HepG2 (cell line): ENCODE measurements around the gene DUSP5. TPM values are rescaled to one million over a fixed set of nuclear protein-coding genes. Genes with fewer than 3 reads are reported as not detected.

Experiments
- ATAC-seq: fragments of 200-7000 bp; cut with Tn5 transposase; 3 replicates; pipeline ENCODE4 v1.9.1; 2020; ENCODE audit warnings: mild to moderate bottlenecking, moderate library complexity
- BruUV-seq: library from RNA; stranded (reverse); fragments of 400-500 nt; replicated peaks from 2 replicates; lab custom pipeline; 2021; lab: Mats Ljungman, UMichigan
- CTCF ChIA-PET: fragments of 300-600 bp; formaldehyde crosslinking; extraction: SDS; loops from one replicate; lab custom pipeline; 2021; ENCODE audit warnings: low total read pairs, inconsistent platforms, low intra/inter-chr PET ratio; lab: Yijun Ruan, JAX
- POLR2A ChIA-PET: fragments of 350-600 bp; sonication (Branson Sonifier 250); formaldehyde crosslinking; loops from one replicate; lab custom pipeline; 2020; ENCODE audit warnings: antibody characterized with exemption, inconsistent platforms; lab: Yijun Ruan, JAX
- DNase-seq: peaks from one replicate; pipeline ENCODE4 v3.0.0-alpha.2; 2015; ENCODE audit warnings: low spot score
- FAIRE-seq: peaks from 3 replicates; lab custom pipeline; 2011; peaks lifted over from hg19 to GRCh38; lab: Jason Lieb, UNC
- H2AFZ ChIP-seq: one replicate; pipeline ENCODE4 v1.6.1; 2011; ENCODE audit warnings: low read length, inconsistent platforms
- H3K27ac ChIP-seq: fragments of 300-600 bp; 3 replicates; pipeline ENCODE4 v1.8.0; 2011; ENCODE audit warnings: mixed run types, mild to moderate bottlenecking, mixed read lengths, low read length, inconsistent platforms; ENCODE audit not compliant: insufficient read depth; ENCODE audit errors: extremely low read length
- H3K27me3 ChIP-seq, 2 experiments: fragments of 200-600 bp in 1 of 2; 2 replicates in 1 of 2; 3 replicates in 1 of 2; pipeline versions ENCODE4 v1.6.0 to v1.8.0; 2011; ENCODE audit warnings: low read length in 2 of 2, mild to moderate bottlenecking in 2 of 2, moderate library complexity in 2 of 2, inconsistent platforms in 1 of 2; ENCODE audit not compliant: insufficient read depth in 2 of 2, control insufficient read depth in 1 of 2
- H3K36me3 ChIP-seq, 2 experiments: fragments of 200-600 bp in 1 of 2; replicated peaks in 1 of 2; 2 replicates in 1 of 2; 3 replicates in 1 of 2; pipeline versions ENCODE4 v1.5.1 to v1.8.0; 2011; ENCODE audit warnings: low read length in 2 of 2, inconsistent platforms in 1 of 2; ENCODE audit not compliant: insufficient read depth in 2 of 2, control insufficient read depth in 1 of 2
- H3K4me1 ChIP-seq: 2 replicates; pipeline ENCODE4 v1.5.1; 2012; ENCODE audit warnings: low read length, inconsistent platforms; ENCODE audit not compliant: insufficient read depth
- H3K4me2 ChIP-seq: 2 replicates; pipeline ENCODE4 v1.6.0; 2011; ENCODE audit warnings: low read depth, low read length, inconsistent platforms
- H3K4me3 ChIP-seq, 3 experiments: fragments of 200-600 bp in 1 of 3; sonication (generic), shearing (Covaris generic) in 1 of 3; replicated peaks in 1 of 3; 2 replicates each; pipeline ENCODE4 v1.5.1; 2011 to 2016; ENCODE audit warnings: low read length in 3 of 3, inconsistent platforms in 2 of 3, low read depth in 2 of 3, mild to moderate bottlenecking in 2 of 3, control low read depth in 1 of 3, mixed read lengths in 1 of 3; ENCODE audit not compliant: insufficient read depth in 1 of 3
- H3K79me2 ChIP-seq: one replicate; pipeline ENCODE4 v1.6.1; 2011; ENCODE audit warnings: low read length, inconsistent platforms; ENCODE audit not compliant: insufficient read depth
- H3K9ac ChIP-seq: 2 replicates; pipeline ENCODE4 v1.6.0; 2011; ENCODE audit warnings: mild to moderate bottlenecking, low read depth, low read length, inconsistent platforms; ENCODE audit not compliant: insufficient read depth
- H3K9me3 ChIP-seq: 2 replicates; pipeline ENCODE4 v1.5.1; 2012; ENCODE audit warnings: mild to moderate bottlenecking, low read length
- H4K20me1 ChIP-seq: 2 replicates; pipeline ENCODE4 v1.6.0; 2011; ENCODE audit warnings: inconsistent platforms, mild to moderate bottlenecking, low read length, moderate library complexity; ENCODE audit not compliant: insufficient read depth
- CCAR2 ChIP-seq: fragments of 200-400 bp; formaldehyde crosslinking; optimal IDR thresholded peaks from 2 replicates; pipeline ENCODE3; 2018; ENCODE audit warnings: low read depth, mild to moderate bottlenecking, low read length, moderate library complexity
- HOXD1 ChIP-seq: sonication (generic); formaldehyde crosslinking; IDR thresholded peaks from 2 replicates; pipeline ENCODE4 v1.5.0; 2020; ENCODE audit warnings: missing genetic modification reagents
- MXD4 ChIP-seq: IDR thresholded peaks from 2 replicates; pipeline ENCODE4 v1.6.1; 2016; ENCODE audit warnings: mild to moderate bottlenecking, missing biosample characterization, missing genetic modification reagents
- REPIN1 ChIP-seq: sonication (generic); formaldehyde crosslinking; IDR thresholded peaks from 2 replicates; pipeline ENCODE4 v1.8.0; 2022; ENCODE audit warnings: missing genetic modification reagents, low read depth, mild to moderate bottlenecking, borderline replicate concordance
- SATB2 ChIP-seq: sonication (generic); formaldehyde crosslinking; IDR thresholded peaks from 2 replicates; pipeline ENCODE4 v1.5.0; 2020; ENCODE audit warnings: missing genetic modification reagents
- SP4 ChIP-seq: sonication (generic); formaldehyde crosslinking; IDR thresholded peaks from 2 replicates; pipeline ENCODE4 v1.8.1; 2023; ENCODE audit warnings: mild to moderate bottlenecking, missing genetic modification reagents
- TAF15 ChIP-seq: fragments of 200-400 bp; formaldehyde crosslinking; IDR thresholded peaks from one replicate; pipeline ENCODE4 v1.6.1; 2018; ENCODE audit warnings: mild to moderate bottlenecking, low read depth, low read length; ENCODE audit not compliant: poor library complexity, severe bottlenecking
- TGIF2 ChIP-seq: IDR thresholded peaks from 2 replicates; pipeline ENCODE4 v1.6.1; 2016; ENCODE audit warnings: control low read depth, missing compliant biosample characterization
- ZKSCAN1 ChIP-seq: fragments of 150-350 bp; IDR thresholded peaks from 2 replicates; pipeline ENCODE4 v1.6.1; 2014; ENCODE audit warnings: low read length
- ZNF383 ChIP-seq: sonication (generic); formaldehyde crosslinking; IDR thresholded peaks from 2 replicates; pipeline ENCODE4 v1.4.0; 2020; ENCODE audit warnings: missing genetic modification reagents, mild to moderate bottlenecking, borderline replicate concordance
- ZNF432 ChIP-seq: sonication (generic); formaldehyde crosslinking; IDR thresholded peaks from 2 replicates; pipeline ENCODE4 v1.5.0; 2020; ENCODE audit warnings: missing genetic modification reagents, mild to moderate bottlenecking, borderline replicate concordance
- WGBS: methylation state at CpG from one replicate; pipeline ENCODE4 v1.1.6; 2017; ENCODE audit warnings: low lambda C conversion rate; 5-methylcytosine and 5-hydroxymethylcytosine counted together
- in situ Hi-C: cut with HindIII; loops from 2 replicates; pipeline ENCODE4 v1.10.0; 2017; ENCODE audit warnings: low pct_unique_long_range_greater_than_20kb; ENCODE audit not compliant: extremely low pct_ligation_motif_present
- intact Hi-C: fragments of 100-400 bp; cut with micrococcal nuclease; formaldehyde crosslinking; loops from one replicate; pipeline ENCODE4 v1.10.0; 2022; ENCODE audit not compliant: unreplicated experiment
- polyA plus RNA-seq, 8 experiments: library from polyadenylated mRNA; depleted of rRNA in 3 of 8; stranded (reverse) in 7 of 8; unstranded in 1 of 8; fragments of >200 nt; fragmentation: Illumina TruSeq in 4 of 8; extraction: Trizol in 4 of 8; gene quantifications; 2 replicates each; pipeline versions ENCODE4 v1.2.1 to v1.2.3, GENCODE V29; 2011 to 2016; ENCODE audit warnings: low read depth in 4 of 8, missing spikeins in 1 of 8, mixed read lengths in 1 of 8; ENCODE audit not compliant: insufficient read depth in 1 of 8
- total RNA-seq, 5 experiments: library from RNA; depleted of rRNA; stranded (reverse); fragments of >200 nt; fragmentation: Illumina TruSeq; extraction: Trizol; gene quantifications; 2 replicates each; pipeline ENCODE4 v1.2.3, GENCODE V29; 2016; ENCODE audit warnings: low read depth in 1 of 5
- TF ChIP-seq, protein P1 (sequence below): fragments of 450-650 bp; IDR thresholded peaks from 2 replicates; pipeline ENCODE4 v1.6.1; 2017; ENCODE audit warnings: mild to moderate bottlenecking
- TF ChIP-seq, protein P2 (sequence below): fragments of 450-650 bp; IDR thresholded peaks from 2 replicates; pipeline ENCODE4 v1.6.1; 2017

DUSP5 gene
- total and polyA plus RNA-seq, 2 of the 13 experiments (the other 11 are each of a cell fraction or from before 2014, with no cell fraction given) = 1.4 to 3.7 TPM

DNA sequence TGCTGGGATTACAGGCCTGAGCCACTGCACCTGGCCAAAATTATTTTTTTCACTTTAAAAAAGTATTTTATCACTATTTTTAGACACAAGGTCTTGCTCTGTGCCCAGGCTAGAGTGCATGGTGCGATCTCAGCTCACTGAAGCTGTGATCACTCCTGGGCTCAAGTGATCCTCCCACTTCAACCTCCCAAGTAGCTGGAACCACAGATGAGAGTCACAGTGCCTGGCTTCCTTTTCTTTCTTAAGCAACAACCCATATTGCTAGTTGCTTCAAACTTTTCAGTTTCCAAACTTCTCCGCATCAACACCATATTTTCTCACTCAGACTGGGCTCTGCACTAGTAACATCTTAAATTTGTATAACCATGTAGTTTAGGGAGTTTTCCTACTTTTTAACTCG lies 60.3 kb downstream of the DUSP5 start:
- intact Hi-C loops = no loop called here
- FAIRE-seq = no peak
- TF ChIP-seq ZKSCAN1 (no peak), SATB2 (CRISPR knock-in tag) (no peak), CCAR2 (no peak), REPIN1 (CRISPR knock-in tag) (no peak), TAF15 (no peak), ZNF383 (CRISPR knock-in tag) (no peak), TGIF2 (CRISPR knock-in tag) (no peak), SP4 (CRISPR knock-in tag) (no peak), ZNF432 (no peak), MXD4 (no peak), HOXD1 (CRISPR knock-in tag) (no peak)
- TF ChIP-seq, protein P1, sequence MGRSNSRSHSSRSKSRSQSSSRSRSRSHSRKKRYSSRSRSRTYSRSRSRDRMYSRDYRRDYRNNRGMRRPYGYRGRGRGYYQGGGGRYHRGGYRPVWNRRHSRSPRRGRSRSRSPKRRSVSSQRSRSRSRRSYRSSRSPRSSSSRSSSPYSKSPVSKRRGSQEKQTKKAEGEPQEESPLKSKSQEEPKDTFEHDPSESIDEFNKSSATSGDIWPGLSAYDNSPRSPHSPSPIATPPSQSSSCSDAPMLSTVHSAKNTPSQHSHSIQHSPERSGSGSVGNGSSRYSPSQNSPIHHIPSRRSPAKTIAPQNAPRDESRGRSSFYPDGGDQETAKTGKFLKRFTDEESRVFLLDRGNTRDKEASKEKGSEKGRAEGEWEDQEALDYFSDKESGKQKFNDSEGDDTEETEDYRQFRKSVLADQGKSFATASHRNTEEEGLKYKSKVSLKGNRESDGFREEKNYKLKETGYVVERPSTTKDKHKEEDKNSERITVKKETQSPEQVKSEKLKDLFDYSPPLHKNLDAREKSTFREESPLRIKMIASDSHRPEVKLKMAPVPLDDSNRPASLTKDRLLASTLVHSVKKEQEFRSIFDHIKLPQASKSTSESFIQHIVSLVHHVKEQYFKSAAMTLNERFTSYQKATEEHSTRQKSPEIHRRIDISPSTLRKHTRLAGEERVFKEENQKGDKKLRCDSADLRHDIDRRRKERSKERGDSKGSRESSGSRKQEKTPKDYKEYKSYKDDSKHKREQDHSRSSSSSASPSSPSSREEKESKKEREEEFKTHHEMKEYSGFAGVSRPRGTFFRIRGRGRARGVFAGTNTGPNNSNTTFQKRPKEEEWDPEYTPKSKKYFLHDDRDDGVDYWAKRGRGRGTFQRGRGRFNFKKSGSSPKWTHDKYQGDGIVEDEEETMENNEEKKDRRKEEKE = no peak
- TF ChIP-seq, protein P2, sequence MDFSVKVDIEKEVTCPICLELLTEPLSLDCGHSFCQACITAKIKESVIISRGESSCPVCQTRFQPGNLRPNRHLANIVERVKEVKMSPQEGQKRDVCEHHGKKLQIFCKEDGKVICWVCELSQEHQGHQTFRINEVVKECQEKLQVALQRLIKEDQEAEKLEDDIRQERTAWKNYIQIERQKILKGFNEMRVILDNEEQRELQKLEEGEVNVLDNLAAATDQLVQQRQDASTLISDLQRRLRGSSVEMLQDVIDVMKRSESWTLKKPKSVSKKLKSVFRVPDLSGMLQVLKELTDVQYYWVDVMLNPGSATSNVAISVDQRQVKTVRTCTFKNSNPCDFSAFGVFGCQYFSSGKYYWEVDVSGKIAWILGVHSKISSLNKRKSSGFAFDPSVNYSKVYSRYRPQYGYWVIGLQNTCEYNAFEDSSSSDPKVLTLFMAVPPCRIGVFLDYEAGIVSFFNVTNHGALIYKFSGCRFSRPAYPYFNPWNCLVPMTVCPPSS = no peak
- TF ChIP-seq, all 625 proteins: peak for 0
- 62% methylated on average over 3 of the region's 3 CpGs for WGBS
- ATAC-seq = no peak
- BruUV-seq = no TSS peak
- Histone ChIP-seq H3K79me2 (no peaks in the 10 kb centered on the region), H3K27ac (no peak overlapping the region), H3K4me1 (no peaks in the 10 kb centered on the region), H4K20me1 (no peaks in the 10 kb centered on the region), H3K36me3 (no peaks in the 10 kb centered on the region), H3K9ac (no peak overlapping the region), H2AFZ (no peak overlapping the region), H3K4me2 (no peak overlapping the region), H3K9me3 (no peaks in the 10 kb centered on the region), H3K4me3 (no peak overlapping the region), H3K27me3 (peaks cover 2 to 3% of the 10 kb centered on the region in 2 experiments; a peak in 2 of 5 replicates)
- no peak for DNase-seq
- POLR2A ChIA-PET = no interaction called here
- in situ Hi-C loops = no loop called here
- CTCF ChIA-PET = no interaction called here
